SK-N-SH (cell line): ENCODE results near the gene APBA2.

Experiments
- CTCF ChIP-seq: fragments of 200-600 bp; sonication (generic); IDR thresholded peaks from 2 replicates; pipeline ENCODE4 v1.6.1; 2017; ENCODE audit warnings: antibody characterized with exemption, mild to moderate bottlenecking, moderate library complexity
- FOSL2 ChIP-seq: IDR thresholded peaks from 2 replicates; pipeline ENCODE4 v1.4.0; 2012; ENCODE audit warnings: low read depth, mild to moderate bottlenecking, moderate library complexity, borderline replicate concordance
- JUND ChIP-seq: IDR thresholded peaks from 2 replicates; pipeline ENCODE4 v1.4.0; 2012
- MAX ChIP-seq: IDR thresholded peaks from 2 replicates; pipeline ENCODE4 v1.4.0; 2012; ENCODE audit warnings: low read depth
- POLR2AphosphoS5 ChIP-seq: IDR thresholded peaks from 2 replicates; pipeline ENCODE4 v1.6.1; 2012; ENCODE audit warnings: low read depth, low read length
- RXRA ChIP-seq: IDR thresholded peaks from 2 replicates; pipeline ENCODE4 v1.4.0; 2012; ENCODE audit warnings: low read depth, mild to moderate bottlenecking, borderline replicate concordance

GRCh38 chr15:28919201-28919635, 33.4 kb downstream of the APBA2 start:
- TF ChIP-seq CTCF (no peak), MAX (no peak), RXRA (no peak), POLR2AphosphoS5 (no peak), FOSL2 (no peak), JUND (no peak)
